ENCODE results near the gene CELF2. TPM values are rescaled to one million over a fixed set of nuclear protein-coding genes. Genes with fewer than 3 reads are reported as not detected.

The CELF2 gene
- polyA plus RNA-seq, 1 donor from 2014 or later, result 55.5 TPM

DNA sequence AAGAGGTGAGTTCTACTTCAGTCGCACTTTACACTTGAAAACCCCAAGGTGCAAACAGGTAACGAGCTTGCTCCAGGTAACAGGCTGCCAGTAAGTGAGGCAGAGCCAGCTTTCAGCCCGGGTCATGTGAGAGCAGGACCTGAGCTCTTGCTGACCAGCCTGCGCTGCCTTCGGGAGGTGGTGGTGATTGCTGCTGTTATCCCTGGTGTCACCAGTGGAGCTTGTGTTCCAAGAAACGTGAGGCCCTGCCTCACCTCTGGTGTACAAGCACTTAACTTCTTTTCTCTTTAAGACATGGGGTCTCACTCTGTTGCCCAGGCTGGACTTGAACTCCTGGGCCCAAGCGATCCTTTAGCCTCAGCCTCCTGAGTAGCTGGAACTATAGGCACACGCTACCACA is 265.0 kb downstream of the CELF2 start:
- peaks cover 7% of the 10 kb centered on the region for H3K36me3 ChIP-seq (ENCODE audit: insufficient read depth, low read length)
- no peak overlapping the region for H3K4me2 ChIP-seq (ENCODE audit: low read length)
- H3K9ac ChIP-seq (ENCODE audit: low read length), result no peak overlapping the region
- no peaks in the 10 kb centered on the region for H3K27me3 ChIP-seq (ENCODE audit: insufficient read depth, low read depth, low read length)
- no peaks in the 10 kb centered on the region for H3K79me2 ChIP-seq (replicated peaks; ENCODE audit: insufficient read depth, low read length)
- no peaks in the 10 kb centered on the region for H3K9me2 ChIP-seq (ENCODE audit: insufficient read depth, low read length)
- H4K20me1 ChIP-seq (ENCODE audit: insufficient read depth), result no peaks in the 10 kb centered on the region
- no peaks in the 10 kb centered on the region for H3K9me3 ChIP-seq (ENCODE audit: low read length)
- no peaks in the 10 kb centered on the region for H3F3A ChIP-seq (ENCODE audit: insufficient read depth, low read length, poor library complexity, severe bottlenecking)
- no peak overlapping the region for H2AFZ ChIP-seq (ENCODE audit: low read depth, low read length)
- H3K4me3 ChIP-seq (ENCODE audit: low read length), result no peak overlapping the region
- no peak for TF ChIP-seq RAD21 (conservative IDR thresholded peaks at IDR 0.05)
- no peak for TF ChIP-seq SMC3 (conservative IDR thresholded peaks at IDR 0.05; ENCODE audit: poor library complexity)
- TF ChIP-seq, protein P1, sequence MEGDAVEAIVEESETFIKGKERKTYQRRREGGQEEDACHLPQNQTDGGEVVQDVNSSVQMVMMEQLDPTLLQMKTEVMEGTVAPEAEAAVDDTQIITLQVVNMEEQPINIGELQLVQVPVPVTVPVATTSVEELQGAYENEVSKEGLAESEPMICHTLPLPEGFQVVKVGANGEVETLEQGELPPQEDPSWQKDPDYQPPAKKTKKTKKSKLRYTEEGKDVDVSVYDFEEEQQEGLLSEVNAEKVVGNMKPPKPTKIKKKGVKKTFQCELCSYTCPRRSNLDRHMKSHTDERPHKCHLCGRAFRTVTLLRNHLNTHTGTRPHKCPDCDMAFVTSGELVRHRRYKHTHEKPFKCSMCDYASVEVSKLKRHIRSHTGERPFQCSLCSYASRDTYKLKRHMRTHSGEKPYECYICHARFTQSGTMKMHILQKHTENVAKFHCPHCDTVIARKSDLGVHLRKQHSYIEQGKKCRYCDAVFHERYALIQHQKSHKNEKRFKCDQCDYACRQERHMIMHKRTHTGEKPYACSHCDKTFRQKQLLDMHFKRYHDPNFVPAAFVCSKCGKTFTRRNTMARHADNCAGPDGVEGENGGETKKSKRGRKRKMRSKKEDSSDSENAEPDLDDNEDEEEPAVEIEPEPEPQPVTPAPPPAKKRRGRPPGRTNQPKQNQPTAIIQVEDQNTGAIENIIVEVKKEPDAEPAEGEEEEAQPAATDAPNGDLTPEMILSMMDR (IDR thresholded peaks at IDR 0.05; ENCODE audit: poor library complexity, severe bottlenecking), result no peak
- H3K27ac ChIP-seq (ENCODE audit: low read length), result no peak overlapping the region

- H3K4me3 ChIP-seq (ENCODE audit: low read length), result no peak overlapping the region
- H3K9me2 ChIP-seq (ENCODE audit: insufficient read depth, low read length), result no peaks in the 10 kb centered on the region
- H3K9me3 ChIP-seq (ENCODE audit: low read length), result no peaks in the 10 kb centered on the region
- H3K36me3 ChIP-seq (ENCODE audit: insufficient read depth, low read length), result peaks cover 10% of the 10 kb centered on the region
- no peaks in the 10 kb centered on the region for H3K27me3 ChIP-seq (ENCODE audit: insufficient read depth, low read depth, low read length)
- no peaks in the 10 kb centered on the region for H3F3A ChIP-seq (ENCODE audit: insufficient read depth, low read length, poor library complexity, severe bottlenecking)
- no peak overlapping the region for H3K9ac ChIP-seq (ENCODE audit: low read length)
- no peak overlapping the region for H2AFZ ChIP-seq (ENCODE audit: low read depth, low read length)
- H3K4me2 ChIP-seq (ENCODE audit: low read length), result no peak overlapping the region
- TF ChIP-seq, protein P2, sequence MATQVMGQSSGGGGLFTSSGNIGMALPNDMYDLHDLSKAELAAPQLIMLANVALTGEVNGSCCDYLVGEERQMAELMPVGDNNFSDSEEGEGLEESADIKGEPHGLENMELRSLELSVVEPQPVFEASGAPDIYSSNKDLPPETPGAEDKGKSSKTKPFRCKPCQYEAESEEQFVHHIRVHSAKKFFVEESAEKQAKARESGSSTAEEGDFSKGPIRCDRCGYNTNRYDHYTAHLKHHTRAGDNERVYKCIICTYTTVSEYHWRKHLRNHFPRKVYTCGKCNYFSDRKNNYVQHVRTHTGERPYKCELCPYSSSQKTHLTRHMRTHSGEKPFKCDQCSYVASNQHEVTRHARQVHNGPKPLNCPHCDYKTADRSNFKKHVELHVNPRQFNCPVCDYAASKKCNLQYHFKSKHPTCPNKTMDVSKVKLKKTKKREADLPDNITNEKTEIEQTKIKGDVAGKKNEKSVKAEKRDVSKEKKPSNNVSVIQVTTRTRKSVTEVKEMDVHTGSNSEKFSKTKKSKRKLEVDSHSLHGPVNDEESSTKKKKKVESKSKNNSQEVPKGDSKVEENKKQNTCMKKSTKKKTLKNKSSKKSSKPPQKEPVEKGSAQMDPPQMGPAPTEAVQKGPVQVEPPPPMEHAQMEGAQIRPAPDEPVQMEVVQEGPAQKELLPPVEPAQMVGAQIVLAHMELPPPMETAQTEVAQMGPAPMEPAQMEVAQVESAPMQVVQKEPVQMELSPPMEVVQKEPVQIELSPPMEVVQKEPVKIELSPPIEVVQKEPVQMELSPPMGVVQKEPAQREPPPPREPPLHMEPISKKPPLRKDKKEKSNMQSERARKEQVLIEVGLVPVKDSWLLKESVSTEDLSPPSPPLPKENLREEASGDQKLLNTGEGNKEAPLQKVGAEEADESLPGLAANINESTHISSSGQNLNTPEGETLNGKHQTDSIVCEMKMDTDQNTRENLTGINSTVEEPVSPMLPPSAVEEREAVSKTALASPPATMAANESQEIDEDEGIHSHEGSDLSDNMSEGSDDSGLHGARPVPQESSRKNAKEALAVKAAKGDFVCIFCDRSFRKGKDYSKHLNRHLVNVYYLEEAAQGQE (IDR thresholded peaks at IDR 0.05; ENCODE audit: borderline replicate concordance), result no peak
- TF ChIP-seq, protein P1 (IDR thresholded peaks at IDR 0.05; ENCODE audit: poor library complexity, severe bottlenecking), result no peak
- TF ChIP-seq MXI1 (conservative IDR thresholded peaks at IDR 0.05; ENCODE audit: poor library complexity, severe bottlenecking) (no peak), POLR2AphosphoS5 (IDR thresholded peaks at IDR 0.05) (peak; percentile 27), EP300 (conservative IDR thresholded peaks at IDR 0.05; ENCODE audit: poor library complexity, severe bottlenecking) (no peak)
- no peak overlapping the region for H3K27ac ChIP-seq (ENCODE audit: low read length)
- H4K20me1 ChIP-seq (ENCODE audit: insufficient read depth), result no peaks in the 10 kb centered on the region
- no peaks in the 10 kb centered on the region for H3K79me2 ChIP-seq (replicated peaks; ENCODE audit: insufficient read depth, low read length)
Measured at GRCh38 chr10:11284291-11285085, 266.8 kb downstream of the CELF2 start.
